Measurements from ENCODE around the gene GRIN2A. TPM values are rescaled to one million over a fixed set of nuclear protein-coding genes. Genes with fewer than 3 reads are reported as not detected.

Gene GRIN2A
- polyA plus RNA-seq, 1 experiment = not detected

DNA sequence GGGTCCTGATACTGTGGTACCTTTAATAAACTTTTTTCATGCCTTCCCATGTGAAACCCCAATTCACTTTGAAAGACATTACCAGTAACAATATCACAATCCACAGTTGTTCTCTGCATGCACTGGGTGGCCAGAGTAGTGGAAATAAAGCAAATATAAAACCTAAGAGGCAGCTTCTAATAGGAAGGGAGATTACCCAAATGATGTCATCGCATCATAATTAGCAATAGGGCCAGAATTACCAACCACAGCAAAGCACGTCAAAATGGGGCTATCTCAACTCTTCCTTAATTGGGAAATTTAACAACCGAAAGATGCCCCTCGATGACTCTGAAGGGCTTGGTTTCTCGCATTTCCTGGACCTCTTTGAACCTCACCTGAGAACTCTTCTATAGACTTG lies 224.8 kb downstream of the GRIN2A start:
- no peaks in the 10 kb centered on the region for H3K27me3 ChIP-seq (ENCODE audit: control insufficient read depth, insufficient read depth, low read length)
- H3K36me3 ChIP-seq (ENCODE audit: control insufficient read depth, insufficient read depth, low read length) = no peaks in the 10 kb centered on the region
- DNase-seq (ENCODE audit: low read depth) = no peak
- ChIA-PET CTCF (no interaction called here), POLR2A (no interaction called here)
- TF ChIP-seq, protein P1, sequence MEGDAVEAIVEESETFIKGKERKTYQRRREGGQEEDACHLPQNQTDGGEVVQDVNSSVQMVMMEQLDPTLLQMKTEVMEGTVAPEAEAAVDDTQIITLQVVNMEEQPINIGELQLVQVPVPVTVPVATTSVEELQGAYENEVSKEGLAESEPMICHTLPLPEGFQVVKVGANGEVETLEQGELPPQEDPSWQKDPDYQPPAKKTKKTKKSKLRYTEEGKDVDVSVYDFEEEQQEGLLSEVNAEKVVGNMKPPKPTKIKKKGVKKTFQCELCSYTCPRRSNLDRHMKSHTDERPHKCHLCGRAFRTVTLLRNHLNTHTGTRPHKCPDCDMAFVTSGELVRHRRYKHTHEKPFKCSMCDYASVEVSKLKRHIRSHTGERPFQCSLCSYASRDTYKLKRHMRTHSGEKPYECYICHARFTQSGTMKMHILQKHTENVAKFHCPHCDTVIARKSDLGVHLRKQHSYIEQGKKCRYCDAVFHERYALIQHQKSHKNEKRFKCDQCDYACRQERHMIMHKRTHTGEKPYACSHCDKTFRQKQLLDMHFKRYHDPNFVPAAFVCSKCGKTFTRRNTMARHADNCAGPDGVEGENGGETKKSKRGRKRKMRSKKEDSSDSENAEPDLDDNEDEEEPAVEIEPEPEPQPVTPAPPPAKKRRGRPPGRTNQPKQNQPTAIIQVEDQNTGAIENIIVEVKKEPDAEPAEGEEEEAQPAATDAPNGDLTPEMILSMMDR (IDR thresholded peaks at IDR 0.05; ENCODE audit: insufficient read depth, low read depth, low read length) = no peak
- no peak overlapping the region for H3K4me3 ChIP-seq (ENCODE audit: low read depth, low read length)

DNA sequence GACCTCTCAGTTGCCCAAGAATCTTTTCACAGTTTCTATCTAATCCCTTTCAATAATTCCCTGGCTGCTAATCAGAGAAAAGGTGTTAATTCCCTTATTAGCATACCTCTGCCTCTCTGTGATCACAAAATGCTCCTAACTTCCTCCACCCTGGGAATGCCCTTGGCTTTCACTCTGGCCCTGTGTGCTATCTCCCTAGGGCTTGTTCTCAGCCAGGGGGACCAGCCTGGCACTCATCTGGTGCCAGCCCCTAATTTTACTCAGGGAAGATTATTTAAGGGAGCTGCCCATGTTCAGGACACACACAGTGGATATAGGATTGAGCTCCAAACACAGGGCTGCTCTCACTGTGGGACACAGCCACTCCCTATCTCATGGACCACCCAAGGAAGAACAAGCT lies 225.2 kb downstream of the GRIN2A start:
- TF ChIP-seq, protein P1 (IDR thresholded peaks at IDR 0.05; ENCODE audit: insufficient read depth, low read depth, low read length) = no peak
- ChIA-PET POLR2A (no interaction called here), CTCF (no interaction called here)
- no peaks in the 10 kb centered on the region for H3K27me3 ChIP-seq (ENCODE audit: control insufficient read depth, insufficient read depth, low read length)
- no peak overlapping the region for H3K4me3 ChIP-seq (ENCODE audit: low read depth, low read length)
- no peaks in the 10 kb centered on the region for H3K36me3 ChIP-seq (ENCODE audit: control insufficient read depth, insufficient read depth, low read length)
- DNase-seq (ENCODE audit: low read depth) = no peak

DNA sequence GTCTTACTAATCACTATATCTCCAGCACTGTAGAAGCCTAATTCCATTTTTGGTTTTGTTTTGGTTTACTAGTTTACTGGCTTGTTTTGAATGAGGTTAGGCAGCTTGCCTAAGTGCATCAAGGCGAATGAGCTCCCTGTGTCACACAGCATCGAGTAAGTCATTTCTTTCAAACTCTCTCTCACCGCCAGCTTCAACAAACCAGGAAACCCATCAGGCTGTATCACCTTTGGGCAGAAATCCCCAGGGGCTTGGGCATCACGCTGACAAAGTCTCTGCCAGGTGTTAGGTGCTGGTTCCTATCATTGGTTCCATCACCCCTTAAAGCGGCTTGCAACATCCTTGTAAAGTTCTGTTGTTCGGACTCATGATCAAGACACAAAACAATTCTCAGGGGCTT lies 226.6 kb downstream of the GRIN2A start:
- no peaks in the 10 kb centered on the region for H3K27me3 ChIP-seq (ENCODE audit: control insufficient read depth, insufficient read depth, low read length)
- H3K36me3 ChIP-seq (ENCODE audit: control insufficient read depth, insufficient read depth, low read length) = no peaks in the 10 kb centered on the region
- CTCF ChIA-PET = no interaction called here
- no peak overlapping the region for H3K4me3 ChIP-seq (ENCODE audit: low read depth, low read length)
- POLR2A ChIA-PET = no interaction called here
- TF ChIP-seq, protein P1 (IDR thresholded peaks at IDR 0.05; ENCODE audit: insufficient read depth, low read depth, low read length) = no peak
- no peak for DNase-seq (ENCODE audit: low read depth)

DNA sequence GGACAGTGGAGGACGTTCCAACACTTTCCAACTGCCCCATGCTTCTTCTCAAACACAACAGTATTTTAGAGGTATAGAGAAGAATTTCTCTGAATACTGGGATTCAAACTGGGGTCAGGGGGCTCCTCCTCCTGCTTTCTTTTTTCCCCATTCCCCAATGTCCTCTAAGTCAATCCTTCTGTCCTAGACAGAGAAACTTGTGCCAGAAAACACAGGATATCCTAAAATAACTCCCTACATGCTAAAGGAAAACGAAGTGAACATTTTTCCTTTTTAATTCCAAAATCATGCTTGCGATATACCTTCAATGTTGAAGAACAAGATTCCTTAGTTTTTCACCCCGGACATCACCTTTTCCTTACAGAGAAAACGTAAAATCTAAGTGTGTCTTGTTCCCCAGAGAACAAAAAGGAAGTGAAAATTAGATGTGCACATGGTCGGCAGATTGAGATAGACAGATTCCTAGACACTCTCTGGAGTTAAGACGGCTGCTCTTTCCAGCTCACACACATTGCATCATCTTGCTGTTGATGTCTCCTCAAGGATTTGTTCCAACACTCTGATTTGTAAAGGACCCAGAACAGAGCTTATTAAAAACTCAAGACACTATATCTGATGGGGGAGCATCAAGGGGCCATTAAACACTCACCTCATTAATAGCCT lies 228.2 kb downstream of the GRIN2A start:
- H3K36me3 ChIP-seq (ENCODE audit: control insufficient read depth, insufficient read depth, low read length) = no peaks in the 10 kb centered on the region
- H3K4me3 ChIP-seq (ENCODE audit: low read depth, low read length) = no peak overlapping the region
- CTCF ChIA-PET = no interaction called here
- DNase-seq (ENCODE audit: low read depth) = no peak
- H3K27me3 ChIP-seq (ENCODE audit: control insufficient read depth, insufficient read depth, low read length) = no peaks in the 10 kb centered on the region
- TF ChIP-seq, protein P1 (IDR thresholded peaks at IDR 0.05; ENCODE audit: insufficient read depth, low read depth, low read length) = no peak
- POLR2A ChIA-PET = no interaction called here

DNA sequence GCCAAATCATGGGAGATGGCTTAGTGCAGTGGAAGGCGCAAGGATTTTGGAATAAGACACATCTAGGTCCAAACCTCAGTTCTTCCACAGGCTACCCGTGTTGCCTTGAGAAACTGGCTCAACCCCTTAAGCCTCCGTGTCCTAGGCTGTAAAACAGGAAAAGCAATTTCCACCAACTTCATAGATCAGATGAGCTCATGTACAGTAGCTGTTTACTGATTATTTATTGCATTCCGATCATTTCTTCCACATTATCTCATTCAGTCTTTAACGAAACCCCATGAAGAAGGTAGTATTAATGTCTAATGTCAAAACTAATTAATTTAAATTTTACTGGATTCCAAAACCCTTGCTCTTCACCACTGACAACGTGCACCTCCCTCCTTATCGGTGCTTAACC lies 231.6 kb downstream of the GRIN2A start:
- no peak overlapping the region for H3K4me3 ChIP-seq (ENCODE audit: low read depth, low read length)
- TF ChIP-seq, protein P1 (IDR thresholded peaks at IDR 0.05; ENCODE audit: insufficient read depth, low read depth, low read length) = no peak
- DNase-seq (ENCODE audit: low read depth) = no peak
- POLR2A ChIA-PET = no interaction called here
- CTCF ChIA-PET = no interaction called here
- no peaks in the 10 kb centered on the region for H3K36me3 ChIP-seq (ENCODE audit: control insufficient read depth, insufficient read depth, low read length)
- no peaks in the 10 kb centered on the region for H3K27me3 ChIP-seq (ENCODE audit: control insufficient read depth, insufficient read depth, low read length)
